GM18505 (cell line): ENCODE results near the gene CACNA1S.

Experiments used
- ATAC-seq: cut with Tn5 transposase; IDR thresholded peaks from one replicate; pipeline ENCODE4 v1.9.1; 2021; ENCODE audit not compliant: unreplicated experiment
- POLR2A ChIP-seq: IDR thresholded peaks from 4 replicates; pipeline ENCODE4 v1.6.1; 2011; ENCODE audit warnings: borderline replicate concordance; ENCODE audit not compliant: insufficient read depth, insufficient read length; ENCODE audit errors: extremely low read depth

Gene CACNA1S

DNA sequence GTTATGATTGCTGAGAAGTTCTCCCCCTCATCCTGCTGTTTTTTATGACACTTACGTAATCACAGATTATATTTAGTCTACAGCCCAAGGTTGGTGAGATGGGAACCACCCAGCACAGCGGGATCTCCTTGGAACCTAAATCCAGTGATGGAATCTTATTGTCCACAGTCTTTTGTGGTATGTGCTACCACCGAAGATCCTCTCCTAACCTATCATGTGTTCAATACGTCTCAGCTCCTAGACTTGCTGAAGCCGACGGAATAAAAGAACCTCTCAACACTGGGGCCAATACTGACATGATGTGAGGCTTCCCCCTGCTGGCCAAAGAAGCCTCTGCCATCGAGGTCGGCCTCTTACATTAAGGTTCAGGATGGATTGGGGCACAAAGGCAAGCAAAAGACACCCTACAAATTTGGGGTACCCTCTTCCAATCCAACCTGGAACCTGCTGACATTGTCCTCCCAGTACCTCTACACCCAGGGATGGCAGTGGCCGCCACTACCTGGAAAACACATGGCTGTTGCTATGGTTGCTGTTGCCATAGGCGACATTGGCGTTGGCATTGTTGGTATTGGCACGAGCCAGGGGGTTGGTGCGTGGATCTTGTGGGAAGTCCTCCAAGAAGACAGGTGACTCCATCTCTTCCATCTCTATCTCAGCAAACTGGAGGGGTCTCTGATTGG lies 69.3 kb downstream of the CACNA1S start:
- no peak for TF ChIP-seq POLR2A
- no peak for ATAC-seq

DNA sequence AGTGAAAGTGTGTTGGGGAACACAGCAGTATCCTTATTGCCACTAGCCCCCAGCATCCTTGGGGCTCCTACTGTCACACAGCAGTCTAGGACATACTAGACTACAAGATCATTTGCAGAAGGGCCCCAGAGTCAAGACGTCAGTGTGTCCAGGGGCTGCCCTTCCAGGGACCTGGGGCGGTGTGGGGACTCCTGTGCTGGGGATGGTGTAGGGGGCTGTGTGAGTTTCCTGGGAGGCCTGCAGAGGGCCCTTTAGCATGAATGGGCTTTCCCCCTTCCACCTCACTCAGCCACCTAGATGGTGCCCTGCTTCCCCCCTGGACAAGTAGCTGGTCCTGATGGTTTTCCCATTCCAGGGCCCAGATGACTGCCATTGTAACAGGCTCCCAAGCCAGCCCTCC lies 71.2 kb downstream of the CACNA1S start:
- no peak for TF ChIP-seq POLR2A
- no peak for ATAC-seq

DNA sequence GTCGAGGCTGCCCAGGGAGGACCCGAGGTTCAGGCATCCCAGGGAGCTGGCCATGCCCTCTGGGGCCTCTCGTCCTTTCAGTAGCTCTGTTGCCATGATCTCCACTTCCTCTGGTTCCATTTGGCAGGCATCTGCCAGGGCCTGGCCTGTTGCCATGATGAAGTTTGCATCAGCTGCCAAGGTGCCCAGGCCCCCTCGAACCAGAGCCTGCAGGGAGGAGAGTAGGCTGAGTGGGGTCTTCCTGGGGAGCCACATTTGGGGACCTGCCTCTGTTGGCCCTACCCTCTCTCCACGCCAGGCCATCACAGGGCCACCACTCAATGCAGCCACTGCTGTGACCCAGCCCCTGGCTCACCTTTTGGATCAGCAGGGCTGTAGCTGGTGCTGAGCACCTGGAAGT lies 72.3 kb downstream of the CACNA1S start:
- ATAC-seq = no peak
- no peak for TF ChIP-seq POLR2A

DNA sequence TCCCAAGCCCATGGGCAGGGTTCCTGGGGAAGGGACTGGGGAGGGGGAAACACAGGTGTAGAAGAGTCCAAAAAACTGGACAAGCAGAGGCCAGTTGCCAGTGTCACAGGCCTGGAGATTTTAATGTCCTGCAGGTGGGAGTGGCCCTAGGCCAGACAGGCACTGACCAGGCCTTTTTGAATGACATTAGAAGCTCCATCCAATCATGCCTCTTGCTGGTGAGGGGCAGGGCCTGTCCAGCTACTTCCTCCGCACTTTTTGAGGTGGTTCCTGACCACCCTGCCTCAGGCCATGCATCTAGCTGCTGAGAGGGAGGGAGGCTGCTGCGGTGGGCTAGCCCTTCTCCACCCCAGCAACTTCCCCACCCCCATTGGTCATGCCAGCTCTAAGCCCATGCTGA lies 72.8 kb downstream of the CACNA1S start:
- TF ChIP-seq POLR2A = no peak
- ATAC-seq = no peak

DNA sequence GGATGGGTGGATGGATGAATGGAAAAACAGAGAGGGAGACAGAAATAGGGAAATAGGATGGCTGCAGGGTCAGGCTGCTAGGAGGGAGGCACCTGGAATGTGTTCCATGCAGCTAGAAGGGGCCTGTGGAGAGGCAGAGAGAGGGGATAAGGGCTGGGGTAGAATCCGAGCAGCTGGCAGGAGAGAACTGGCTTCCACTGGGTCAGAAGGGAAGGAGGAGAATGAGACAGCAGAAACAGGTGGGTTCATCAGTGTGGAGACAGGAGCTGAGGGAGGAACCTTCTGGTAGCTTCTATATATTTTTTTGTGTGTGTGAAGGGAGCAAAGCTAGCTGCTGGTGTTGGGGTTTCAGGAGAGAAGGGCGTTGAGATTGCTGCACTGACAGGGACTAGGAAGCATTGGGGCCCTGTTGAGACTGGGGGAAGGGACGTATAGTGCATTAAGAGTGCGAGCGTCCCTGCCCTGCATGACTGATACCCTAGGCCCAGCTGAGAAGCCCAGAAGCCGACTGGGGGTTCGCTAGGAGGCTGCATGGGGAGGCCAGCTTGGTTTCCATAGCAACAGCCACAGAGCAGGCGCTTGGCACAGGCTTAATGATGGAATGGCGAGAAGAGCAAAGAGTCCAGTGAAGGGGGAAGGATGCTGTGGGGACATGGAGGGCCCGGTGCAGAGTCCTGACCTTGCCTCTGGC lies 73.9 kb downstream of the CACNA1S start:
- ATAC-seq = no peak
- no peak for TF ChIP-seq POLR2A

DNA sequence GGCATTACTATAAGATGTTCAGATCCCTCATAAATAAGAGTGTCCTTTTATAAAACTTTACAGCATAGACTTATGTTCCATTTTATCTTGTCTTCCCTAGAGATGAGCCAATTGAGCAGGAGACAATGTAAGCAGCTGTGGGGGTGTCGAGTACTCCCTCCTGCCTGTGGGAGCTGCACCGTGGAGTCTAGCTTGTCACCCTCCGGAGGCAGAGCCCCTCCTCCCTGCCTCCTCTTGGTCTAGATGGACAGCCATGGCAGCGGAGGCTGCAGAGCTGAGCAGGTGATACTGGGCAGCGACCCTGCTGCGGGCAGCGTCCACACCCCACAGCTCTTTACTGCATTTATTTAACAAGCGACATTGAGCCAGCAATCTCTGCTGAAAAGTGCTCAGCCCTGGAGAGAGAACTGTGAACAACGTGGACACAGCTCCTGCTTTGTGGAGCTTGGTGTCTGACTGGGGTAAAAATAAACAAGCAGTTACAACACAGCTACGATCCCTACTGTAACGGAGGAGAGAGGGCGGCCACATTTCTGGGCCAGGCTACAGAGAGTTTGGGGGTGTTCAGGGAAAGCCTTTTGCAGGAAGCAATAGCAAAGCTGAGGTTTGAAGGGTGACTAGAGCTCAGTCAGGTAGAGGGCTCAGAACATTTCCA lies 75.9 kb downstream of the CACNA1S start:
- no peak for ATAC-seq
- TF ChIP-seq POLR2A = no peak

DNA sequence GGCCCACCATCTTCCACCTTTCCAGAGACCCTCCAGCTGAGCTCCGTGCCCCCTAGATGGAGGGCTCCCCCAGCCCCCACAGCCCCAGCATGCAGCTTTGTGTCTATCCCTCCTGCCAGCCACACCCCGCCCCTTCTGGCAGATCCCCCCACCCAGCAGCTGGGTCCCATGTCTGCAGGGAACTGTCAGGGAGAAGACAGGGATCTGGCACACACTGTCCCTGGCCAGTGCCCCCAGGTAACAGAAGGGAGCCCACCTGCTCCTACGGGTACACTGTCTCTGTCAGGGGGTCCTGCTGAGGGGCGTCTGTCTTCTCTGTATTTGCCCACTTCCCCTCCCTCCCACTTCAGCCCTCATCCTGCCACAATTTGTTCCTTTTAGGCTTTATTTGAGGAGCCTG lies 77.6 kb downstream of the CACNA1S start:
- TF ChIP-seq POLR2A = no peak
- ATAC-seq = no peak

DNA sequence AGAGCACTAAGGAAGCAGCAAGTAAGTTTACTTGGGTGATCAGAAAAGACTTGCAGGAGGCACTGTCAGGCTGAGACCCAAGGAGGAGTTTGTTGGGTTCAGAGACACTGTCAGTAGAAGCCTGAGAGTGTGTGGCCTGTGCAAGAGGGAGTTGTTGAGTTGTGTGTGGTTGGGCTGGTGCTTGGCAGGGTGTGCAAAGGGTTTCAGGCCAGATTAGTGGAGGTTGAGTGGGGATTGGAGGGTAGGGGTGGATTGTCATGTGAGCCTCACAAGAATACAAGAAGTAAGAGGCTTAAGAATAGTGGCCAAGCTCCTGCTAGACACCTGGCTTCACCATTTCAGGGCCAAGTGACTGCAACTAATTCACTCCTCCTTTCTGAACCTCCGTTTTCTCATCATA lies 79.8 kb downstream of the CACNA1S start:
- ATAC-seq = no peak

DNA sequence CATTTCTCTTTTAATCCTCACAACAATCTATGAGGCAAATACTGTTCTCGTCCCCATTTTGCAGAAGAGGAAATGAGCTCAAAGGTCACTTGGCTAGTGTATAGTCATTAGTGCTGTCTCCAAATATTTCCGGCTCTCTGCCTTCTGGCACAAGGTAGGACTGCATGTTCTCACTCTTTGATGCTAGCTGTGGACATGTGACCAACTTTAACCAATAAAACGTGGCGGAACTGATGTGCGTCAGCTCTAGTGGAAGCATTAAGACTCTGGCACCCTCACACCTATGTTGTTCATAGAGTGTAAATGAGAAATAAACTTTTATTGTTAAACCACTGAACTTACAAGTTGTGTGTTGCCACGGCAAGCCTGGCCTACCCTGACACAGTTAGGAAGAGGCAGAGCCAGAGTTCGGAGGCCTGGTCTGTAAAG lies 83.8 kb downstream of the CACNA1S start:
- ATAC-seq = no peak
- TF ChIP-seq POLR2A = no peak

More for the DNA sequence above, 79.8 kb downstream of the CACNA1S start:
- no peak for TF ChIP-seq POLR2A

DNA sequence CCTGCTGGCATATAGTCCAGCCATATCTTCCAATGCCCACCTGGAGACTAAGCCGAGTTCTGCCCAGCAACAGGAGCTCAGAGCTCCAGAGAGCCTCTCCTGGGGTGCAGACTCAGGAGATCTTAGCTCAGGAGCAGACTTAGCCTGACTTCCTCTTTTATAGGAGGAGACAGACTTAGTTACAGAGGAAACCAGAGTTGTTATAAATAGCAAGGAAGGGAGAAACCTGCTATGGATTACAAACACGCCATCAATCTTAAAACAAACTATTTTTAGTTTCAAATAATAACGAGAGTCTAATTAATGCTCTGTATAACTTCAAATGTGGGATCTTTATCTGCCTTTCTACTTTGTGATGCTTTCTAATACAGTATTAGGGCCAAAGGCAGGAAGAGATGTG lies 85.4 kb downstream of the CACNA1S start:
- no peak for TF ChIP-seq POLR2A

DNA sequence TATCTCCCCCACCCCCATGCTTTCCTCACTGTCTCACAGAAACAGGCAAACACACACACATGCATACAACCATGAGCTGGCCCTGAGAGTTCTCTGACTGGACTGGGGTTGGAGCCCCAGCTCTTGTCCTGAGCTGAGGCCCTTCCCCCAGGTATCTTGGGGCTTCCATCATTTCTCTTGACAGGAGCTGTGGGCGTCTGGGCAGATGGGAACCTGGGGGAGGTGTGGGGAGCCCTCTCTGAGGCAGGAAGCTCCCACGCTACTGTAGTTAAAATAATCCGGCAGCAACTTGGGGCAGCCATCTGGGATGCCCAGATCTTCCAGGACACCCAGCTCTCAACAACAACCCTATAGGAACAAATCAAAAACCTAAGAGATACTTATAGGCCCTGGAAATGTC lies 86.0 kb downstream of the CACNA1S start:
- TF ChIP-seq POLR2A = no peak
- no peak for ATAC-seq

More for the DNA sequence above, 85.4 kb downstream of the CACNA1S start:
- ATAC-seq = no peak

DNA sequence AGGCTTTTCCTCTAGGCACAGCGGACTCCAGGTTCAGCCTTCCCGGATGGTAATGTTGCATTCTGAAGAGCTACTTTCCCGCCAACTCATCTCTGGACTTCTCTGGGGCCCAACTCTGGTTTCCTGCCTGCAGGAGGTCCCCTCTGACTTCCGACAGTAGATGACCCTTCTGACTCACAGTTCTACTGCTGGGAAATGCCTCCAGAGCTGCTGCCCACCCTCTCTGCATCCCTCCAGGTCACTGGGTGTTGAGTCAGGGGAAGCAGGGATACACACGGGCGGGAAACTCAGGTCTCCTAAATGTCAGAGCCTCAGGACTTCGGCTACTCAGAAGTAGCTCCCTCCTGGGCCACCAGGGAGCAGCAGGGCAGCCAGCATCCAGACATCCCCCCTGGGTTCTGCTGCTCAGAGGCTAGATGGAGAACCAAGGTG lies 86.6 kb downstream of the CACNA1S start:
- no peak for ATAC-seq
- TF ChIP-seq POLR2A = no peak

DNA sequence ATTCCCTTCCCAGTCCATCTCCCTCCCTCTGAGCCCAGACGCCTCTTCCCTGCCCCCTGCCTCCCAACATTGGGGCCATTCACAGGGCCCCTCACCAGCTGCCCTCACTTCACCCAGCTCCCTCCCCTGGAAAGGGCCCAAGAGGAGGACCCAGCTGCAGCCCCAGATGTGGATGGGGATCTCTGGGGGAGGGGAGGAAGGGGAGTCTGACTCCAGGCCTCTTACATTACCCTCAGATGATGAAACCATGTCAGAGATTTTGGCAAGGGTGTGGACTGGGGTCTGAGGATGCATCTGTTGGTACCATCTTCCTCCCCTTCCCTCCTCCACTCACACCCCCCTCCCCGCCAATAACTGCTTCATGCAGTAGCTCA lies 87.6 kb downstream of the CACNA1S start:
- TF ChIP-seq POLR2A = no peak
- no peak for ATAC-seq
